HepG2 (cell line): ENCODE data around the gene CCDC87. TPM values are rescaled to one million over a fixed set of nuclear protein-coding genes. Genes with fewer than 3 reads are reported as not detected.

Experiments
- ASH2L ChIP-seq: fragments of 300-600, 200-600 bp; sonication (generic); IDR thresholded peaks from 2 replicates; pipeline ENCODE4 v1.7.0; 2017; ENCODE audit warnings: low read depth, mild to moderate bottlenecking, moderate library complexity, mixed read lengths, low read length; ENCODE audit not compliant: insufficient read length
- ISX ChIP-seq: sonication (generic); formaldehyde crosslinking; conservative IDR thresholded peaks from 2 replicates; pipeline ENCODE4 v1.5.0; 2020; ENCODE audit warnings: missing genetic modification reagents
- NRL ChIP-seq: sonication (generic); formaldehyde crosslinking; IDR thresholded peaks from 2 replicates; pipeline ENCODE4 v1.5.0; 2020; ENCODE audit warnings: missing genetic modification reagents, mild to moderate bottlenecking, moderate library complexity, borderline replicate concordance
- RBM39 ChIP-seq: fragments of 200-400 bp; formaldehyde crosslinking; IDR thresholded peaks from one replicate; pipeline ENCODE4 v1.6.1; 2018; ENCODE audit warnings: antibody characterized with exemption, mild to moderate bottlenecking, low read depth, low read length; ENCODE audit not compliant: poor library complexity, severe bottlenecking
- SMAD9 ChIP-seq: sonication (generic); formaldehyde crosslinking; IDR thresholded peaks from 2 replicates; pipeline ENCODE4 v1.5.1; 2020; ENCODE audit warnings: mild to moderate bottlenecking, missing genetic modification reagents
- ZNF124 ChIP-seq: sonication (generic); formaldehyde crosslinking; IDR thresholded peaks from 2 replicates; pipeline ENCODE4 v1.4.0; 2020; ENCODE audit warnings: missing genetic modification reagents
- ZNF572 ChIP-seq: sonication (generic); formaldehyde crosslinking; IDR thresholded peaks from 2 replicates; pipeline ENCODE4 v1.5.1; 2020; ENCODE audit warnings: mild to moderate bottlenecking, missing genetic modification reagents
- polyA plus RNA-seq, 8 experiments: library from polyadenylated mRNA; depleted of rRNA in 3 of 8; stranded (reverse) in 7 of 8; unstranded in 1 of 8; fragments of >200 nt; fragmentation: Illumina TruSeq in 4 of 8; extraction: Trizol in 4 of 8; gene quantifications; 2 replicates each; pipeline versions ENCODE4 v1.2.1 to v1.2.3, GENCODE V29; 2011 to 2016; ENCODE audit warnings: low read depth in 4 of 8, missing spikeins in 1 of 8, mixed read lengths in 1 of 8; ENCODE audit not compliant: insufficient read depth in 1 of 8
- total RNA-seq, 5 experiments: library from RNA; depleted of rRNA; stranded (reverse); fragments of >200 nt; fragmentation: Illumina TruSeq; extraction: Trizol; gene quantifications; 2 replicates each; pipeline ENCODE4 v1.2.3, GENCODE V29; 2016; ENCODE audit warnings: low read depth in 1 of 5
- TF ChIP-seq, protein P1 (sequence below): sonication (generic); formaldehyde crosslinking; IDR thresholded peaks from 2 replicates; pipeline ENCODE4 v1.5.0; 2020; ENCODE audit warnings: mild to moderate bottlenecking, missing genetic modification reagents
- TF ChIP-seq, protein P2 (sequence below): sonication (generic); formaldehyde crosslinking; IDR thresholded peaks from 2 replicates; pipeline ENCODE4 v1.9.0; 2022; ENCODE audit warnings: missing genetic modification reagents, mild to moderate bottlenecking, borderline replicate concordance

The CCDC87 gene
- total and polyA plus RNA-seq, 2 of the 13 experiments (the other 11 are each of a cell fraction or from before 2014, with no cell fraction given) = 0.05 to 0.42 TPM

DNA sequence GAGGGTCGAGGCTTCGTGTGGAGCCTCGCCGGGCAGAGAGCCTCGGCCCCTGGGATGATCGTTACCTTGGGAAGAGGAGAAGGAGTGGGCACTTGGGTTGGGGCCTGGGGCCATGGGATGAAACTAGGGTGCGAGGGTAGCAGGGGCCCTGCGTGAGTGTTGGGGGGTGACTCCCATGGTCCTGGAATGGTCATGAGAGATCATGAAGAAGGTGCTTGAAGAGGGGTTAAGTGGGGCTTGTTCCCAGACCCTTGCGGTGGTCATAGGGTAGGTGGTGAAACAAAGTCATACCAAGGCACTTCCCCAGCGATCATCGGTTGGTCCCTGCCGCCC lies 406 bp upstream of the CCDC87 start (continued):
- TF ChIP-seq, protein P1, sequence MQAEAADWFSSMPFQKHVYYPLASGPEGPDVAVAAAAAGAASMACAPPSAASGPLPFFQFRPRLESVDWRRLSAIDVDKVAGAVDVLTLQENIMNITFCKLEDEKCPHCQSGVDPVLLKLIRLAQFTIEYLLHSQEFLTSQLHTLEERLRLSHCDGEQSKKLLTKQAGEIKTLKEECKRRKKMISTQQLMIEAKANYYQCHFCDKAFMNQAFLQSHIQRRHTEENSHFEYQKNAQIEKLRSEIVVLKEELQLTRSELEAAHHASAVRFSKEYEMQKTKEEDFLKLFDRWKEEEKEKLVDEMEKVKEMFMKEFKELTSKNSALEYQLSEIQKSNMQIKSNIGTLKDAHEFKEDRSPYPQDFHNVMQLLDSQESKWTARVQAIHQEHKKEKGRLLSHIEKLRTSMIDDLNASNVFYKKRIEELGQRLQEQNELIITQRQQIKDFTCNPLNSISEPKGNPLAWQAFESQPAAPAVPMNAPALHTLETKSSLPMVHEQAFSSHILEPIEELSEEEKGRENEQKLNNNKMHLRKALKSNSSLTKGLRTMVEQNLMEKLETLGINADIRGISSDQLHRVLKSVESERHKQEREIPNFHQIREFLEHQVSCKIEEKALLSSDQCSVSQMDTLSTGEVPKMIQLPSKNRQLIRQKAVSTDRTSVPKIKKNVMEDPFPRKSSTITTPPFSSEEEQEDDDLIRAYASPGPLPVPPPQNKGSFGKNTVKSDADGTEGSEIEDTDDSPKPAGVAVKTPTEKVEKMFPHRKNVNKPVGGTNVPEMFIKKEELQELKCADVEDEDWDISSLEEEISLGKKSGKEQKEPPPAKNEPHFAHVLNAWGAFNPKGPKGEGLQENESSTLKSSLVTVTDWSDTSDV (CRISPR knock-in tag) = 0 out of 2 replicates have a peak, but pooled peaks have one; percentile 56
- TF ChIP-seq SMAD9 (CRISPR knock-in tag) (0 out of 2 replicates have a peak, but pooled peaks have one; percentile 10), RBM39 (peak; percentile 1), ZNF124 (CRISPR knock-in tag) (no peak), NRL (CRISPR knock-in tag) (0 out of 2 replicates have a peak, but pooled peaks have one; percentile 13), ASH2L (peak; percentile 45), ZNF572 (CRISPR knock-in tag) (0 out of 2 replicates have a peak, but pooled peaks have one; percentile 42), ISX (CRISPR knock-in tag) (no peak)
- TF ChIP-seq, protein P2, sequence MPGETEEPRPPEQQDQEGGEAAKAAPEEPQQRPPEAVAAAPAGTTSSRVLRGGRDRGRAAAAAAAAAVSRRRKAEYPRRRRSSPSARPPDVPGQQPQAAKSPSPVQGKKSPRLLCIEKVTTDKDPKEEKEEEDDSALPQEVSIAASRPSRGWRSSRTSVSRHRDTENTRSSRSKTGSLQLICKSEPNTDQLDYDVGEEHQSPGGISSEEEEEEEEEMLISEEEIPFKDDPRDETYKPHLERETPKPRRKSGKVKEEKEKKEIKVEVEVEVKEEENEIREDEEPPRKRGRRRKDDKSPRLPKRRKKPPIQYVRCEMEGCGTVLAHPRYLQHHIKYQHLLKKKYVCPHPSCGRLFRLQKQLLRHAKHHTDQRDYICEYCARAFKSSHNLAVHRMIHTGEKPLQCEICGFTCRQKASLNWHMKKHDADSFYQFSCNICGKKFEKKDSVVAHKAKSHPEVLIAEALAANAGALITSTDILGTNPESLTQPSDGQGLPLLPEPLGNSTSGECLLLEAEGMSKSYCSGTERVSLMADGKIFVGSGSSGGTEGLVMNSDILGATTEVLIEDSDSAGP (CRISPR knock-in tag) = peak; percentile 22; the same call in 1 of the 2 replicates
